Measurements from ENCODE around the gene CENPVL1.
"Not testable (repeated sequence)": the region's sequence is repeated elsewhere in the genome, so short reads cannot be mapped to it uniquely, and the experiment has no call there.

Gene CENPVL1

DNA sequence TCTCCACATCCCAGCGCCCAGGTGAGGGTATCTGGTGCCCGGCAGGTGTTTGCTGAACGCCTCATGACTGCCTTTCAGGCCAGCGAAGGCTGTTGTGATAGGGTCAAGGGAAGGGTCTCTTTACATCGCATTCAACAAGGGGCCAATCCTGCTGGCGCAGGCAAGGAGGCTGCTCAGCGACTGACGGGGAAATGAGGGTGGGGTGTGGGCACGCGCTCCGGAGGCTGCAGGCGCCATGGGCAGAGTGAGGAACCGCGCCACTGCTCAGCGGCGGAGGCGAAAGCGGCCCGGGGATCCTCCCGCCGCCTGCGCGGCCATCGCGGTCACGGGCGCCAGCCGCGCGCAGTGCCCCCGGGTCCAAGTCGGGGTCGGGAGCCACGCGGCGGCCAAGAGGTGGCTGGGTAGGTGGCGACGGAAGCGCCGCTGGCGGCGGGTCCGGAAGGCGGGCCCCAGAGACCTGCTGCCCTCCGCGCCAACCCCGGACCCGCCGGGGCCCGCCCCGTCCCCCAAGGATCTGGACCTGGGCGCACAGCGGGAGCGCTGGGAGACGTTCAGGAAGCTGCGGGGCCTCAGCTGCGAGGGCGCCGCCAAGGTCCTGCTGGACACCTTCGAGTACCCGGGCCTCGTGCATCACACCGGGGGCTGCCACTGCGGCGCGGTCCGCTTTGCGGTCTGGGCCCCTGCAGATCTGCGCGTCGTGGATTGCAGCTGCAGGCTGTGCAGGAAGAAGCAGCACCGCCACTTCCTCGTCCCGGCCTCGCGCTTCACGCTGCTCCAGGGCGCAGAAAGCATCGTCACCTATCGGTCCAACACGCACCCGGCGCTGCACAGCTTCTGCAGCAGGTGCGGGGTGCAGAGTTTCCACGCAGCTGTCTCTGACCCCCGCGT lies at the start of gene CENPVL1:
Gene CENPVL1, plus strand, starts transcription at position 236 of the 888 bp plus-strand sequence. Its CDS starts 0 bp downstream, at position 236.
- H3K36me3 ChIP-seq (ENCODE audit: control insufficient read depth, insufficient read depth, low read length); H3K4me3 ChIP-seq (replicated peaks; ENCODE audit: low read depth, low read length); H3K27me3 ChIP-seq (replicated peaks; ENCODE audit: control insufficient read depth, insufficient read depth, low read length); DNase-seq (ENCODE audit: extremely low read depth, insufficient read length): not testable (repeated sequence)

GRCh38 chrX:51665981-51666380 lies 44.3 kb upstream of the CENPVL1 start:
- no peaks in the 10 kb centered on the region for H3K27me3 ChIP-seq (replicated peaks; ENCODE audit: control insufficient read depth, insufficient read depth, low read length)
- no peak for DNase-seq (ENCODE audit: extremely low read depth, insufficient read length)
- H3K4me3 ChIP-seq (replicated peaks; ENCODE audit: low read depth, low read length): no peak overlapping the region
- H3K36me3 ChIP-seq (ENCODE audit: control insufficient read depth, insufficient read depth, low read length): no peaks in the 10 kb centered on the region
- TF ChIP-seq CTCF (IDR thresholded peaks at IDR 0.05; ENCODE audit: insufficient read depth, low read length, poor library complexity, severe bottlenecking): no peak

DNA sequence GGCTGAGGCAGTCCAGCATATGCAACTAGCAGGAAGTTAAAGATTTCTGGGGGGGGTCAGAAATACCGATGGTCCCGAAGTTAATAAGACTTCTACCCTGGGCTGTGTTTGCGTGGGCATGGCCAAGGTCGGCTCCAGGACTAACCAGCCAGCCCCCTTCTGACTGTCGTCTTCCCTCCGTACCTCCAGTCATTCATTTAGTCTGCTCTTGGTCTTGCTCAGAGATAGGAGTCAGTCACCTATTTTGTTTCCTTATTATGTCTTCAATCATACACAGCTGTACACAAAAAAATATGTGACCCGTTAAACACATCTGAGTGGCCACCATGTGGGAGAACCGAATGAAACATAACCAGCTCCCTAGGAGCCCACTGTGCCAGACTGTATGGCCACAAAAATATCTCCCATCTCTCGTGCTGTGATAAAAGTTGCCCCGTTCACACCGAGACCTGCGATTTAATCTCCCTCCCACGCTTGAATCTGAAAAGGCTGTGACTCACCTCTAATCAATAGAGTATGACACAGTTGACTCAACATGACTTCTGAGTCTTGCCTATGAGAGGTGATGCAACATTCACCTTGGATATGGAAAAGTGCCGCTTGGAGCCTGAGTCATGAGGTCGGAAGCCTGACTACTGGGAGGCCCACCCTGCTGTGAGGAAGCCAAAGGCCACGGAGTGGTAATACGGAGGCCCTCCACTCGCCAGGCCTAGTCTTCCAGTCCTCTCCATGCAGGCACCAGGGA lies 30.5 kb upstream of the CENPVL1 start:
- H3K27me3 ChIP-seq (replicated peaks; ENCODE audit: control insufficient read depth, insufficient read depth, low read length); H3K36me3 ChIP-seq (ENCODE audit: control insufficient read depth, insufficient read depth, low read length); H3K4me3 ChIP-seq (replicated peaks; ENCODE audit: low read depth, low read length); DNase-seq (ENCODE audit: extremely low read depth, insufficient read length): not testable (repeated sequence)

- H3K27me3 ChIP-seq (replicated peaks; ENCODE audit: control insufficient read depth, insufficient read depth, low read length); H3K4me3 ChIP-seq (replicated peaks; ENCODE audit: low read depth, low read length); H3K36me3 ChIP-seq (ENCODE audit: control insufficient read depth, insufficient read depth, low read length); DNase-seq (ENCODE audit: extremely low read depth, insufficient read length): not testable (repeated sequence)
Observed at GRCh38 chrX:51681808-51682719, 28.2 kb upstream of the CENPVL1 start.

- not testable (repeated sequence) for DNase-seq (ENCODE audit: extremely low read depth, insufficient read length); H3K27me3 ChIP-seq (replicated peaks; ENCODE audit: control insufficient read depth, insufficient read depth, low read length); H3K36me3 ChIP-seq (ENCODE audit: control insufficient read depth, insufficient read depth, low read length); H3K4me3 ChIP-seq (replicated peaks; ENCODE audit: low read depth, low read length)
Observed at GRCh38 chrX:51682720-51683062, 27.6 kb upstream of the CENPVL1 start, which contains the start of gene CENPVL2. TSS of gene CENPVL2 (minus strand) at chrX:51682831. CDS start at chrX:51682831, 0 bp downstream.

DNA sequence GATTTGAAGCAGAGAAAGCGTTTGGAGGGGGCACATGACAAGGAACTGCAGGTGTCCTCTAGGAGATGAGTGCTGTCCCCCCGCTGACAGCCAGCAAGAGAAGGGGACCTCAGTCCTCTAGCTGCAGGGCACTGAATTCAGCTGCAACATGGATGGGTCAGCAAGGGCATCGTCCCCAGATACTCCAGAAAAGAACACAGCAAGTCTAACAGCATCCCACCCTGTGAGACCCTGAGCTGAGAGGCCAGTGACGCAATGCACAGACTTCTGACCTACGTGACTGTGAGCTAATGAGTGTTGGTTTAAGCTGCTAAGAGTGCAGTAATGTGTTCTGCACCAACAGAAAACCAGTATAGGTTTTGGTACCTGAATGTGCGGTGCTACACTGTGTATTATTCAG lies 16.1 kb upstream of the CENPVL1 start:
- Histone ChIP-seq H3K36me3 (ENCODE audit: control insufficient read depth, insufficient read depth, low read length) (no peaks in the 10 kb centered on the region), H3K27me3 (replicated peaks; ENCODE audit: control insufficient read depth, insufficient read depth, low read length) (no peaks in the 10 kb centered on the region)

More for the DNA sequence above, 16.1 kb upstream of the CENPVL1 start:
- H3K4me3 ChIP-seq (replicated peaks; ENCODE audit: low read depth, low read length): no peak overlapping the region
- DNase-seq (ENCODE audit: extremely low read depth, insufficient read length): no peak
- TF ChIP-seq CTCF (IDR thresholded peaks at IDR 0.05; ENCODE audit: insufficient read depth, low read length, poor library complexity, severe bottlenecking): no peak
